NT2/D1 (cell line): Measurements from ENCODE around the gene TM2D3.

ENCODE experiments used
- DNase-seq: peaks from one replicate; pipeline ENCODE4 v3.0.0-alpha.2; 2011; ENCODE audit warnings: low read depth, low spot score
- H3K27me3 ChIP-seq: 2 replicates; pipeline ENCODE4 v1.6.0; 2011; ENCODE audit warnings: mild to moderate bottlenecking; ENCODE audit not compliant: insufficient read length, insufficient read depth
- H3K36me3 ChIP-seq: 2 replicates; pipeline ENCODE4 v1.6.1; 2011; ENCODE audit warnings: mild to moderate bottlenecking, low read length, mixed read lengths; ENCODE audit not compliant: insufficient read depth, insufficient read length
- H3K4me1 ChIP-seq: 2 replicates; pipeline ENCODE4 v1.5.1; 2011; ENCODE audit not compliant: insufficient read depth, insufficient read length
- H3K4me3 ChIP-seq: 2 replicates; pipeline ENCODE4 v1.5.1; 2011; ENCODE audit warnings: low read depth; ENCODE audit not compliant: insufficient read length
- H3K9ac ChIP-seq: 2 replicates; pipeline ENCODE4 v1.6.0; 2011; ENCODE audit warnings: low read depth; ENCODE audit not compliant: insufficient read length
- H3K9me3 ChIP-seq: 2 replicates; pipeline ENCODE4 v1.5.1; 2011; ENCODE audit warnings: mild to moderate bottlenecking, low read length; ENCODE audit not compliant: insufficient read depth
- SUZ12 ChIP-seq: IDR thresholded peaks from 2 replicates; pipeline ENCODE4 v1.6.1; 2011; ENCODE audit not compliant: insufficient read length, insufficient read depth; ENCODE audit errors: extremely low read depth
- YY1 ChIP-seq: IDR thresholded peaks from 2 replicates; pipeline ENCODE4 v1.6.1; 2011; ENCODE audit not compliant: insufficient read length, insufficient read depth
- ZNF274 ChIP-seq: IDR thresholded peaks from 2 replicates; pipeline ENCODE4 v1.6.1; 2011; ENCODE audit warnings: mild to moderate bottlenecking, low read depth, low read length

TM2D3 gene

GRCh38 chr15:101599091-101599490 lies 53.1 kb downstream of the TM2D3 start:
- H3K9me3 ChIP-seq, result 0 out of 2 replicates have a peak, but pooled peaks cover 7% of the 10 kb centered on the region
- DNase-seq, result no peak
- no peak overlapping the region for H3K9ac ChIP-seq
- H3K27me3 ChIP-seq, result no peaks in the 10 kb centered on the region
- H3K4me3 ChIP-seq, result no peak overlapping the region
- H3K4me1 ChIP-seq, result peaks cover 4% of the 10 kb centered on the region
- H3K36me3 ChIP-seq, result no peaks in the 10 kb centered on the region
- TF ChIP-seq ZNF274 (no peak), SUZ12 (no peak), YY1 (no peak)

GRCh38 chr15:101597360-101597928 lies 54.7 kb downstream of the TM2D3 start:
- Histone ChIP-seq H3K36me3 (no peaks in the 10 kb centered on the region), H3K4me1 (peaks cover 4% of the 10 kb centered on the region), H3K27me3 (no peaks in the 10 kb centered on the region), H3K4me3 (no peak overlapping the region), H3K9me3 (0 out of 2 replicates have a peak, but pooled peaks cover 7% of the 10 kb centered on the region), H3K9ac (no peak overlapping the region)
- TF ChIP-seq YY1, result no peak
- TF ChIP-seq SUZ12, result no peak
- TF ChIP-seq ZNF274, result no peak
- no peak for DNase-seq

GRCh38 chr15:101596633-101597032 lies 55.5 kb downstream of the TM2D3 start:
- Histone ChIP-seq H3K9me3 (0 out of 2 replicates have a peak, but pooled peaks cover 7% of the 10 kb centered on the region), H3K4me3 (no peak overlapping the region), H3K36me3 (no peaks in the 10 kb centered on the region), H3K4me1 (peaks cover 4% of the 10 kb centered on the region), H3K9ac (no peak overlapping the region), H3K27me3 (no peaks in the 10 kb centered on the region)
- no peak for TF ChIP-seq ZNF274
- no peak for TF ChIP-seq SUZ12
- TF ChIP-seq YY1, result no peak
- DNase-seq, result no peak
